Neural progenitor cell (in vitro differentiated cells): ENCODE measurements around the gene ZFP3. TPM values are rescaled to one million over a fixed set of nuclear protein-coding genes. Genes with fewer than 3 reads are reported as not detected.
"Not testable (repeated sequence)": the region's sequence is repeated elsewhere in the genome, so short reads cannot be mapped to it uniquely, and the experiment has no call there.

ENCODE experiments used
- DNase-seq: peaks from one replicate; pipeline ENCODE4 v3.0.0-alpha.2; 2016; ENCODE audit warnings: low spot score
- H2AFZ ChIP-seq: fragments of 200-600 bp; sonication (generic); replicated peaks from 2 replicates; pipeline ENCODE4 v1.6.1; 2016; ENCODE audit warnings: antibody characterized with exemption
- H3F3A ChIP-seq: fragments of 200-600 bp; sonication (generic); 2 replicates; pipeline ENCODE4 v1.6.1; 2016; ENCODE audit warnings: antibody characterized with exemption, low read depth
- H3K27ac ChIP-seq: fragments of 200-600 bp; sonication (generic); 2 replicates; pipeline ENCODE4 v1.5.1; 2016; ENCODE audit warnings: mild to moderate bottlenecking
- H3K27me3 ChIP-seq: fragments of 200-600 bp; sonication (generic); 2 replicates; pipeline ENCODE4 v1.6.1; 2016; ENCODE audit warnings: mild to moderate bottlenecking, moderate library complexity
- H3K36me3 ChIP-seq: fragments of 200-600 bp; sonication (generic); 2 replicates; pipeline ENCODE4 v1.5.1; 2016
- H3K4me1 ChIP-seq: fragments of 200-600 bp; sonication (generic); 2 replicates; pipeline ENCODE4 v1.6.1; 2016; ENCODE audit warnings: mixed run types
- H3K4me2 ChIP-seq: fragments of 200-600 bp; sonication (generic); 2 replicates; pipeline ENCODE4 v1.6.1; 2016
- H3K4me3 ChIP-seq: fragments of 200-600 bp; sonication (generic); 2 replicates; pipeline ENCODE4 v1.5.1; 2016
- H3K79me2 ChIP-seq: fragments of 200-600 bp; sonication (generic); 2 replicates; pipeline ENCODE4 v1.6.1; 2016; ENCODE audit warnings: low read depth
- H3K9ac ChIP-seq: fragments of 200-600 bp; sonication (generic); 2 replicates; pipeline ENCODE4 v1.6.1; 2016
- H3K9me3 ChIP-seq: fragments of 200-600 bp; sonication (generic); 2 replicates; pipeline ENCODE4 v1.5.1; 2016; ENCODE audit warnings: low read depth
- H4K20me1 ChIP-seq: fragments of 200-600 bp; sonication (generic); 2 replicates; pipeline ENCODE4 v1.6.1; 2016; ENCODE audit warnings: low read depth
- H3K27ac Mint-ChIP-seq: 3 replicates; pipeline ENCODE4 v1.8.0; 2021; ENCODE audit warnings: mixed read lengths
- H3K27me3 Mint-ChIP-seq: 2 replicates; pipeline ENCODE4 v1.8.0; 2022; ENCODE audit warnings: low read depth, mild to moderate bottlenecking, inconsistent platforms, moderate library complexity, mixed read lengths; ENCODE audit not compliant: insufficient read depth
- H3K36me3 Mint-ChIP-seq: 3 replicates; pipeline ENCODE4 v1.8.0; 2021; ENCODE audit warnings: mixed read lengths
- H3K4me1 Mint-ChIP-seq: 3 replicates; pipeline ENCODE4 v1.8.0; 2021; ENCODE audit warnings: mixed read lengths
- H3K4me3 Mint-ChIP-seq: 3 replicates; pipeline ENCODE4 v1.8.0; 2021; ENCODE audit warnings: mild to moderate bottlenecking, moderate library complexity, mixed read lengths
- H3K9me3 Mint-ChIP-seq: 3 replicates; pipeline ENCODE4 v1.8.0; 2020; ENCODE audit warnings: mixed read lengths
- EZH2 ChIP-seq: fragments of 200-600 bp; sonication (generic); IDR thresholded peaks from 2 replicates; pipeline ENCODE4 v1.6.1; 2017; ENCODE audit warnings: antibody characterized with exemption, mild to moderate bottlenecking, moderate library complexity
- EZH2phosphoT487 ChIP-seq: fragments of 200-600 bp; sonication (generic); IDR thresholded peaks from 2 replicates; pipeline ENCODE4 v1.6.1; 2017; ENCODE audit warnings: antibody characterized with exemption
- small RNA-seq: library from RNA; depleted of rRNA; stranded (forward); fragments of <200 nt; gene quantifications from one replicate; pipeline ENCODE3, GENCODE V24; 2015
- total RNA-seq: library from RNA; depleted of rRNA; stranded (reverse); fragments of >200 nt; gene quantifications from 2 replicates; pipeline ENCODE4 v1.2.3, GENCODE V29; 2015; ENCODE audit warnings: low replicate concordance
- TF ChIP-seq, protein P1 (sequence below): fragments of 200-600 bp; sonication (generic); IDR thresholded peaks from 2 replicates; pipeline ENCODE4 v1.5.1; 2017; ENCODE audit warnings: antibody characterized with exemption, mild to moderate bottlenecking

ZFP3 gene
- total RNA-seq, 1 donor from 2014 or later: 0.34 TPM

DNA sequence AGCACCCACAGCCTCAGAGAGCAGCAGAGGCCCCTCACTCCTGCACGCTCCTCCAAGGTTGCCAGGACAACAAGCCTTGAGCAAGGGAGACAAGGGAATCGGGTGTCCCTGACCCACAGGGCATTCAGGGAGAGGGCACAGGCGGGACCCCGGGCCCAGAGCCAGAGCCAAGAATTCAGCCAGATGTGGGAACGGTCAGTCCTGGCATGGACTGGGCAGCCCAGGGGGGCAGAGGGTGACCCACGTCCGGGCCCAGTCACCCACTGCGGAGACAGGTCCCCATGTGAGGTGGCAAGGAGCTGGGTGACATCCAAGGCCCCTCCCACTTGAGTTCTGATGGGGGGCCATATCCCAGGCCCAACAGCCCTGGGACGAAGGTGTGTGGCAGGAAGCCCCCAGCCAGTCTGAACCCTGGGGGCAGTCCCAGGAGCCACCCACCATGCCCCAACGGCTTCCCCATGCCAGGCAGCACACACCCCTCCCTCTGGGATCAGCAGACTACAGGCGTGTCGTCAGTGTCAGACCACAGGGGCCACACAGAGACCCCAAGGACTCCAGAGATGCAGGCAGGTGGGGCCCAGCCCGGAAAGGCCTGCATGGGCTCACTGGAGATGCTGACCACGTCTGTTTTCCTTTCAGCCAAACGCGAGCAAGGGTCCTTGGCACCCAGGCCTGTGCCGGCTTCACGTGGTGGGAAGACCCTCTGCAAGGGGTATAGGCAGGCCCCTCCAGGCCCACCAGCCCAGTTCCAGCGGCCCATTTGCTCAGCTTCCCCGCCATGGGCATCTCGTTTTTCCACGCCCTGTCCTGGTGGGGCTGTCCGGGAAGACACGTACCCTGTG is 60.6 kb downstream of the ZFP3 start:
- Histone ChIP-seq H3K4me1 (no peaks in the 10 kb centered on the region), H3K27ac (no peak overlapping the region), H3K9ac (no peak overlapping the region), H3K27me3 (no peaks in the 10 kb centered on the region), H4K20me1 (no peaks in the 10 kb centered on the region), H3K9me3 (no peaks in the 10 kb centered on the region), H3K36me3 (no peaks in the 10 kb centered on the region), H3K4me2 (no peak overlapping the region), H3K4me3 (no peak overlapping the region), H2AFZ (no peak overlapping the region), H3K79me2 (no peaks in the 10 kb centered on the region), H3F3A (no peaks in the 10 kb centered on the region)
- Mint-ChIP-seq H3K4me1 (no peaks in the 10 kb centered on the region), H3K36me3 (no peaks in the 10 kb centered on the region), H3K9me3 (no peaks in the 10 kb centered on the region), H3K27me3 (no peaks in the 10 kb centered on the region), H3K27ac (no peak overlapping the region), H3K4me3 (no peak overlapping the region)
- TF ChIP-seq EZH2: no peak
- TF ChIP-seq, protein P1, sequence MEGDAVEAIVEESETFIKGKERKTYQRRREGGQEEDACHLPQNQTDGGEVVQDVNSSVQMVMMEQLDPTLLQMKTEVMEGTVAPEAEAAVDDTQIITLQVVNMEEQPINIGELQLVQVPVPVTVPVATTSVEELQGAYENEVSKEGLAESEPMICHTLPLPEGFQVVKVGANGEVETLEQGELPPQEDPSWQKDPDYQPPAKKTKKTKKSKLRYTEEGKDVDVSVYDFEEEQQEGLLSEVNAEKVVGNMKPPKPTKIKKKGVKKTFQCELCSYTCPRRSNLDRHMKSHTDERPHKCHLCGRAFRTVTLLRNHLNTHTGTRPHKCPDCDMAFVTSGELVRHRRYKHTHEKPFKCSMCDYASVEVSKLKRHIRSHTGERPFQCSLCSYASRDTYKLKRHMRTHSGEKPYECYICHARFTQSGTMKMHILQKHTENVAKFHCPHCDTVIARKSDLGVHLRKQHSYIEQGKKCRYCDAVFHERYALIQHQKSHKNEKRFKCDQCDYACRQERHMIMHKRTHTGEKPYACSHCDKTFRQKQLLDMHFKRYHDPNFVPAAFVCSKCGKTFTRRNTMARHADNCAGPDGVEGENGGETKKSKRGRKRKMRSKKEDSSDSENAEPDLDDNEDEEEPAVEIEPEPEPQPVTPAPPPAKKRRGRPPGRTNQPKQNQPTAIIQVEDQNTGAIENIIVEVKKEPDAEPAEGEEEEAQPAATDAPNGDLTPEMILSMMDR: no peak
- no peak for DNase-seq

DNA sequence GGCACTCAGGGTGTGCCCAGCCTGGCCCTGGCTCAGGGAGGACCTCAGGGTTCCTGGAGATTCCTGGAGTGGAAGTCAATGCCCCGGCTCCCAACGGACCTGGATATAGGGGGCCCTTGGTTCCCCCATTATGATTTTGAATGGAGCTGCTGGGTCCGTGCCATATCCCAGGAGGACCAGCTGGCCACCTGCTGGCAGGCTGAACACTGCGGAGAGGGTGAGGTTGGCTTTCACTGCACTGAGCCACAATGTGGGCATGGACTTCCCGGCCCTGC is 61.1 kb downstream of the ZFP3 start:
- no peaks in the 10 kb centered on the region for H3K27me3 Mint-ChIP-seq
- no peak for TF ChIP-seq EZH2phosphoT487
- TF ChIP-seq EZH2: no peak
- TF ChIP-seq, protein P1: no peak

DNA sequence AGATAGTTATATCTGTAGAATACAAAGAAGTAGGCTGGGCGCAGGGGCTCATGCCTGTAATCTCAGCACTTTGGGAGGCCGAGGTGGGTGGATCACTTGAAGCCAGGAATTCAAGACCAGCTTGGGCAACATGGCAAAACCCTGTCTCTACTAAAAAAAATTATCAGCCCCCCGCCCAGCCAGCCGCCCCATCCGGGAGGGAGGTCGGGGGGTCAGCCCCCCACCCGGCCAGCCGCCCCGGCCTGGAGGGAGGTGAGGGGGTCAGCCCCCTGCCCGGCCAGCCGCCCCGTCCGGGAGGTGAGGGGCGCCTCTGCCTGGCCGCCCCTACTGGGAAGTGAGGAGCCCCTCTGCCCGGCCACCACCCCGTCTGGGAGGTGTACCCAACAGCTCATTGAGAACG is 64.6 kb downstream of the ZFP3 start:
- not testable (repeated sequence) for H4K20me1 ChIP-seq, DNase-seq, H3K9me3 Mint-ChIP-seq, H3F3A ChIP-seq, H3K27me3 Mint-ChIP-seq, H3K4me2 ChIP-seq, H3K27ac Mint-ChIP-seq, H3K4me3 Mint-ChIP-seq, H3K9me3 ChIP-seq, H3K36me3 ChIP-seq, H2AFZ ChIP-seq, H3K36me3 Mint-ChIP-seq, H3K4me1 Mint-ChIP-seq, H3K79me2 ChIP-seq, H3K4me1 ChIP-seq, H3K27ac ChIP-seq, H3K4me3 ChIP-seq, H3K9ac ChIP-seq
- peaks cover 28% of the 10 kb centered on the region for H3K27me3 ChIP-seq

More for the DNA sequence above, 61.1 kb downstream of the ZFP3 start:
- DNase-seq: no peak
- no peaks in the 10 kb centered on the region for H3K36me3 Mint-ChIP-seq
- Histone ChIP-seq H3K4me1 (no peaks in the 10 kb centered on the region), H4K20me1 (no peaks in the 10 kb centered on the region), H3K9ac (no peak overlapping the region), H3K36me3 (no peaks in the 10 kb centered on the region), H3K4me2 (no peak overlapping the region), H3K27ac (no peak overlapping the region), H2AFZ (no peak overlapping the region), H3K9me3 (no peaks in the 10 kb centered on the region), H3K4me3 (no peak overlapping the region), H3K27me3 (no peaks in the 10 kb centered on the region), H3K79me2 (no peaks in the 10 kb centered on the region), H3F3A (no peaks in the 10 kb centered on the region)
- H3K9me3 Mint-ChIP-seq: no peaks in the 10 kb centered on the region
- no peak overlapping the region for H3K4me3 Mint-ChIP-seq
- H3K4me1 Mint-ChIP-seq: no peaks in the 10 kb centered on the region
- H3K27ac Mint-ChIP-seq: no peak overlapping the region

Small RNA genes within 50 kb of the gene (small RNA-seq; reads per million reads assigned to genes)
- gene AC012146.4: not detected

Other genes with a start within 250 kb of the ZFP3 start
- 26.2 and 34.6 TPM in 2 replicates for gene MINK1, start 245.1 kb upstream of the ZFP3 start, total RNA-seq
- gene C17orf107, start 178.9 kb upstream of the ZFP3 start, total RNA-seq: 1.1 and 2.3 TPM in 2 replicates
- 0.19 TPM in 1 of 2 replicates, not detected in the other for gene CHRNE, start 175.4 kb upstream of the ZFP3 start, total RNA-seq
- gene GP1BA, start 146.2 kb upstream of the ZFP3 start, total RNA-seq: not detected in 2 replicates
- gene SLC25A11, start 138.4 kb upstream of the ZFP3 start, total RNA-seq: 35.3 and 61.6 TPM in 2 replicates
- gene RNF167, start 138.2 kb upstream of the ZFP3 start, total RNA-seq: 43.9 and 82.1 TPM in 2 replicates
- 203 and 458 TPM in 2 replicates for gene PFN1, start 129.9 kb upstream of the ZFP3 start, total RNA-seq
- 20.8 and 24.5 TPM in 2 replicates for gene ENO3, start 127.3 kb upstream of the ZFP3 start, total RNA-seq
- 79.7 and 97.6 TPM in 2 replicates for gene SPAG7, start 110.7 kb upstream of the ZFP3 start, total RNA-seq
- gene CAMTA2, start 90.8 kb upstream of the ZFP3 start, total RNA-seq: 0.34 and 1.8 TPM in 2 replicates
- 0.28 and 0.52 TPM in 2 replicates for gene INCA1, start 80.9 kb upstream of the ZFP3 start, total RNA-seq
- 22.1 and 22.2 TPM in 2 replicates for gene KIF1C, start 80.5 kb upstream of the ZFP3 start, total RNA-seq
- 0.31 TPM in 1 of 2 replicates, not detected in the other for gene SLC52A1, start 43.0 kb upstream of the ZFP3 start, total RNA-seq
- 25.5 and 29.4 TPM in 2 replicates for gene ZNF232, start 33.4 kb downstream of the ZFP3 start, total RNA-seq
- 0.09 and 0.17 TPM in 2 replicates for gene USP6, start 37.6 kb downstream of the ZFP3 start, total RNA-seq
- gene ZNF594, start 113.4 kb downstream of the ZFP3 start, total RNA-seq: 19.5 and 25.3 TPM in 2 replicates
- gene SCIMP, start 156.4 kb downstream of the ZFP3 start, total RNA-seq: not detected in 2 replicates
- gene RABEP1, start 203.8 kb downstream of the ZFP3 start, total RNA-seq: 43.2 and 50.0 TPM in 2 replicates